B cell (primary cell): ENCODE results near the gene FAM151A. TPM values are rescaled to one million over a fixed set of nuclear protein-coding genes. Genes with fewer than 3 reads are reported as not detected.

ENCODE experiments used
- ATAC-seq: fragments of 200-7000 bp; cut with Tn5 transposase; one replicate; pipeline ENCODE4 v1.10.0; 2021; ENCODE audit warnings: low read depth, mild to moderate bottlenecking, moderate number of reproducible peaks, moderate library complexity
- CTCF ChIA-PET: fragments of 350-600 bp; sonication (Branson Sonifier 250); formaldehyde crosslinking; loops from one replicate; lab custom pipeline; 2021; ENCODE audit warnings: antibody characterized with exemption, inconsistent platforms; lab: Charles Lee
- POLR2A ChIA-PET: fragments of 350-600 bp; sonication (Branson Sonifier 250); formaldehyde crosslinking; loops from one replicate; lab custom pipeline; 2021; ENCODE audit warnings: antibody characterized with exemption; lab: Charles Lee
- DNase-seq: peaks from one replicate; pipeline ENCODE4 v3.0.0; 2013
- H2AFZ ChIP-seq: 2 replicates; pipeline ENCODE4 v1.6.1; 2012; ENCODE audit warnings: mild to moderate bottlenecking, low read depth, low read length; ENCODE audit not compliant: insufficient read depth, poor library complexity, severe bottlenecking
- H3K27ac ChIP-seq, 2 donors: 1 replicate in 1 of 2; 2 replicates in 1 of 2; pipeline ENCODE4 v1.5.1; 2012 to 2013; ENCODE audit warnings: low read length in 2 of 2, mild to moderate bottlenecking in 2 of 2, moderate library complexity in 1 of 2
- H3K27me3 ChIP-seq, 4 experiments: fragments of 200-600 bp in 1 of 4; sonication (generic) in 1 of 4; replicated peaks in 1 of 4; 1 replicate in 2 of 4; 2 replicates in 2 of 4; pipeline versions ENCODE4 v1.6.1 to v1.7.0; 2013 to 2016; ENCODE audit warnings: low read length in 3 of 4, mild to moderate bottlenecking in 2 of 4, mixed read lengths in 1 of 4, moderate library complexity in 1 of 4; ENCODE audit not compliant: insufficient read depth in 4 of 4, control insufficient read depth in 3 of 4; ENCODE audit errors: control extremely low read depth in 1 of 4
- H3K36me3 ChIP-seq, 2 experiments: replicated peaks in 1 of 2; 1 replicate in 1 of 2; 2 replicates in 1 of 2; pipeline versions ENCODE4 v1.6.1 to v1.7.1; 2013; ENCODE audit warnings: low read length in 1 of 2; ENCODE audit not compliant: insufficient read depth in 2 of 2, control insufficient read depth in 1 of 2; ENCODE audit errors: control extremely low read depth in 1 of 2, extremely low read depth in 1 of 2
- H3K4me1 ChIP-seq, 2 donors: fragments of 200-600 bp in 1 of 2; sonication (generic) in 1 of 2; 1 replicate in 1 of 2; 2 replicates in 1 of 2; pipeline versions ENCODE4 v1.5.1 to v1.6.1; 2013 to 2017; ENCODE audit warnings: low read length in 2 of 2; ENCODE audit not compliant: control insufficient read depth in 2 of 2, insufficient read depth in 2 of 2
- H3K4me2 ChIP-seq: replicated peaks from 2 replicates; pipeline ENCODE3; 2012; ENCODE audit warnings: mild to moderate bottlenecking, low read depth, low read length; ENCODE audit not compliant: poor library complexity, severe bottlenecking
- H3K4me3 ChIP-seq, 5 experiments: fragments of 200-600 bp in 1 of 5; sonication (generic) in 1 of 5; 1 replicate in 3 of 5; 2 replicates in 2 of 5; pipeline versions ENCODE4 v1.5.1 to v1.7.0; 2011 to 2016; ENCODE audit warnings: low read length in 4 of 5, mild to moderate bottlenecking in 4 of 5, low read depth in 2 of 5, control low read depth in 1 of 5, moderate library complexity in 1 of 5; ENCODE audit not compliant: insufficient read depth in 1 of 5; ENCODE audit errors: control extremely low read depth in 1 of 5, extremely low read depth in 1 of 5
- H3K79me2 ChIP-seq: fragments of 200-600 bp; sonication (generic); one replicate; pipeline ENCODE4 v1.6.0; 2016; ENCODE audit warnings: low read length; ENCODE audit not compliant: control insufficient read depth, insufficient read depth
- H3K9ac ChIP-seq: fragments of 200-600 bp; sonication (generic); 2 replicates; pipeline ENCODE4 v1.6.1; 2017; ENCODE audit warnings: mild to moderate bottlenecking, low read length, moderate library complexity
- H3K9me3 ChIP-seq, 3 donors: one replicate each; pipeline versions ENCODE4 v1.6.1 to v1.7.1; 2013; ENCODE audit warnings: low read length in 2 of 3; ENCODE audit not compliant: control insufficient read depth in 2 of 3, insufficient read depth in 1 of 3; ENCODE audit errors: control extremely low read depth in 1 of 3
- H4K20me1 ChIP-seq: 2 replicates; pipeline ENCODE4 v1.6.0; 2012; ENCODE audit warnings: mild to moderate bottlenecking, low read length; ENCODE audit not compliant: insufficient read depth, control insufficient read depth, poor library complexity, severe bottlenecking
- H3K27ac Mint-ChIP-seq: one replicate; pipeline ENCODE4 v1.8.0; 2021; ENCODE audit warnings: mixed read lengths
- H3K27me3 Mint-ChIP-seq: one replicate; pipeline ENCODE4 v1.8.0; 2021; ENCODE audit warnings: mixed read lengths
- H3K4me1 Mint-ChIP-seq: one replicate; pipeline ENCODE4 v1.8.0; 2021; ENCODE audit warnings: mixed read lengths
- H3K4me3 Mint-ChIP-seq: one replicate; pipeline ENCODE4 v1.8.0; 2021; ENCODE audit warnings: mixed read lengths
- H3K9me3 Mint-ChIP-seq: one replicate; pipeline ENCODE4 v1.8.0; 2022; ENCODE audit warnings: mixed read lengths; ENCODE audit not compliant: insufficient read depth
- CTCF ChIP-seq: fragments of 200-600 bp; IDR thresholded peaks from one replicate; pipeline ENCODE4 v1.8.0; 2022; ENCODE audit warnings: antibody characterized with exemption, mild to moderate bottlenecking
- EZH2 ChIP-seq: IDR thresholded peaks from 2 replicates; pipeline ENCODE4 v1.6.1; 2012; ENCODE audit warnings: borderline replicate concordance, low read depth, mild to moderate bottlenecking, moderate library complexity, low read length; ENCODE audit not compliant: insufficient read depth, poor library complexity, severe bottlenecking
- WGBS: methylation state at CpG from one replicate; pipeline ENCODE4 v1.1.5; 2013; ENCODE audit warnings: missing lambda C conversion rate; ENCODE audit not compliant: insufficient coverage; 5-methylcytosine and 5-hydroxymethylcytosine counted together
- intact Hi-C: fragments of 100-400 bp; cut with micrococcal nuclease; formaldehyde crosslinking; loops from one replicate; pipeline ENCODE4 v1.10.0; 2022
- polyA plus RNA-seq: library from polyadenylated mRNA; depleted of rRNA; stranded (reverse); fragments of >200 nt; gene quantifications from 2 replicates; pipeline ENCODE4 v1.2.3, GENCODE V29; 2012
- total RNA-seq, 2 donors: library from RNA; stranded (reverse); fragments of 120-200 nt in 1 of 2; gene quantifications; 1 replicate in 1 of 2; 2 replicates in 1 of 2; pipeline versions ENCODE4 v1.2.3 to v1.2.4, GENCODE V29; 2013 to 2022

FAM151A gene
- total and polyA plus RNA-seq, 2 donors (not counting 1 experiment from before 2014, with no cell fraction given) = not detected

GRCh38 chr1:54608566-54609230 lies 14.6 kb downstream of the FAM151A start:
- no peak overlapping the region for H3K9ac ChIP-seq
- peaks cover 6% of the 10 kb centered on the region for H3K4me1 Mint-ChIP-seq
- no peaks in the 10 kb centered on the region for H3K27me3 ChIP-seq
- TF ChIP-seq EZH2 = no peak
- TF ChIP-seq CTCF = no peak
- H3K36me3 ChIP-seq = no peaks in the 10 kb centered on the region
- no peaks in the 10 kb centered on the region for H4K20me1 ChIP-seq
- ChIA-PET POLR2A (no interaction called here), CTCF (no interaction called here)
- H3K9me3 ChIP-seq = no peaks in the 10 kb centered on the region
- 78% methylated on average over 8 of the region's 9 CpGs for WGBS
- no peak overlapping the region for H3K27ac Mint-ChIP-seq
- ATAC-seq (no peak), DNase-seq (no peak)
- no peak overlapping the region for H3K4me2 ChIP-seq
- no peaks in the 10 kb centered on the region for H3K27me3 Mint-ChIP-seq
- H3K9me3 Mint-ChIP-seq = no peaks in the 10 kb centered on the region
- H3K4me1 ChIP-seq = no peaks in the 10 kb centered on the region
- intact Hi-C loops = no loop called here
- H3K27ac ChIP-seq = no peak overlapping the region
- H2AFZ ChIP-seq = no peak overlapping the region
- no peak overlapping the region for H3K4me3 ChIP-seq
- H3K4me3 Mint-ChIP-seq = no peak overlapping the region
- no peaks in the 10 kb centered on the region for H3K79me2 ChIP-seq

DNA sequence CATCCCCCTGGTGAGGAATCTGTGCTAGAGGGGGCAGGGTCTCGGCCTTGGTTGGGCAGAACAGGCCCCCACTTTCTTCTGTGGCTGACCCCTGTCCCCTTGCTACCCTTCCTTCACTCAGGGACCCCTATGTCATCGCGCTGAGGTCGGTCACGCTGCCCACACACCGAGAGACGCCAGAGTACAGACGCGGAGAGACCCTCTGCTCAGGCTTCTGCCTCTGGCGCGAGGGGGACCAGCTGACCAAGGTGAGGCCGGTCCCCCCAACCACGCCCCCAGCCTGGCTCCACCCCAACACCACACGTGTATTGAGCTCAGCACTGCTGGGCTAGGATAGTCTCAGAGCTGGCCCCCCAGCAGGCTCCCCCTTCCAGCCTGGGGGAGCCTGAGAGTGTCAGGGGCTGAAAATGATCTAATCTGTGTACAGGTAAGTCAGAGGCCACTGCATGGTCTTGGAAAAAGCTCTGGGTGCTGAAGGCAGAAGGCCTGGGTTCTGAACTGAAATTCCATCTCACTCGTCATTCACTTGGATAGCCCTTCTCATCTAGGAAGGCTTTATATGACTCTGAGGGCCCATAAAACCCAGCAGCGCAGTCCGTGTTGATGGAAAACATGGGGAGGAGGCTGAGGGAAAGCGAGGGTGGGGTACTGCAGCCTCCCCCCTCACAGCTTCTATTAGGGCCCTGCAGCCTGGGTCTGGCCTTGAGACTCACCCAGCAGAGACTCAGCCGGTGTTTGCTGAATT lies 15.3 kb downstream of the FAM151A start:
- H3K27me3 ChIP-seq = no peaks in the 10 kb centered on the region
- no peaks in the 10 kb centered on the region for H3K4me1 ChIP-seq
- no peaks in the 10 kb centered on the region for H3K79me2 ChIP-seq
- H3K4me1 Mint-ChIP-seq = peaks cover 6% of the 10 kb centered on the region
- POLR2A ChIA-PET = no interaction called here
- H2AFZ ChIP-seq = no peak overlapping the region
- H3K9me3 ChIP-seq = no peaks in the 10 kb centered on the region
- CTCF ChIA-PET = no interaction called here
- no peak overlapping the region for H3K27ac Mint-ChIP-seq
- DNase-seq (no peak), ATAC-seq (no peak)
- intact Hi-C loops = no loop called here
- H3K27ac ChIP-seq = no peak overlapping the region
- no peak overlapping the region for H3K4me2 ChIP-seq
- H3K9ac ChIP-seq = no peak overlapping the region
- WGBS = 95% methylated on average over 15 of the region's 19 CpGs
- no peak overlapping the region for H3K4me3 ChIP-seq
- no peaks in the 10 kb centered on the region for H3K36me3 ChIP-seq
- H3K27me3 Mint-ChIP-seq = no peaks in the 10 kb centered on the region
- no peaks in the 10 kb centered on the region for H4K20me1 ChIP-seq
- TF ChIP-seq CTCF (no peak), EZH2 (no peak)
- H3K4me3 Mint-ChIP-seq = no peak overlapping the region
- no peaks in the 10 kb centered on the region for H3K9me3 Mint-ChIP-seq
